Measurements from ENCODE around the gene BABAM2. TPM values are rescaled to one million over a fixed set of nuclear protein-coding genes. Genes with fewer than 3 reads are reported as not detected.

Gene BABAM2
- total and polyA plus RNA-seq, 2 donors = 17.4 to 34.8 TPM

DNA sequence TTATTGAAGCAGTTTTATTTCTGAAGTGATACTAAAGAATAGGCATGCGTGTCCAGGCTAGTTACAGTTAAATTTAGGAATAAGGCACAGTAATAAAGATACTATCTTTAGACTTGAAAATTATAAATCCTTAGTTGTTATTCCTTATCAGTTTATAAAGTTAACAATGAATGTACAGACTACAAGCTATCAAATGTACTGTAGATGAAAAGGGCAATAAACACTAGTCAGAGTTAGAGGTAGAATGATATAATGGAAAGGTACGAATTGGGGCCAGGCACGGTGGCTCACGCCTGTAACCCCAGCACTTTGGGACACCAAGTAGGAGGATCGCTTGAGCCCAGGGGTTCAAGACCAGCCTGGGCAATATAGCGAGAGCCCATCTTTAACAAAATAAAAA is 4.2 kb upstream of the BABAM2 start:
- H3K27me3 ChIP-seq (ENCODE audit: control insufficient read depth in 2 of 2, insufficient read depth in 1 of 2, low read length in 1 of 2) = no peaks in the 10 kb centered on the region
- H3K27ac ChIP-seq (ENCODE audit: low read depth in 1 of 2, low read length in 1 of 2) = no peak overlapping the region
- no peaks in the 10 kb centered on the region for H3K36me3 ChIP-seq (ENCODE audit: control insufficient read depth in 2 of 2, insufficient read depth in 2 of 2, low read length in 1 of 2)
- no peaks in the 10 kb centered on the region for H3K9me3 ChIP-seq (ENCODE audit: control insufficient read depth in 2 of 2, insufficient read depth in 1 of 2, low read length in 1 of 2)
- WGBS = 97% methylated on average over 6 of the region's 6 CpGs
- peaks cover 3 to 9% of the 10 kb centered on the region in 2 donors for H3K4me1 ChIP-seq (ENCODE audit: control insufficient read depth in 2 of 2, insufficient read depth in 2 of 2, low read length in 2 of 2)
- no peak for DNase-seq (ENCODE audit: low read depth in 6 of 9, low spot score in 9 of 9)
- H3K4me3 ChIP-seq (ENCODE audit: low read length in 2 of 2) = no peak overlapping the region

- WGBS = 66% methylated on average over 2 of the region's 2 CpGs
- Histone ChIP-seq H3K9me3 (ENCODE audit: control insufficient read depth in 2 of 2, insufficient read depth in 1 of 2, low read length in 1 of 2) (no peaks in the 10 kb centered on the region), H3K36me3 (ENCODE audit: control insufficient read depth in 2 of 2, insufficient read depth in 2 of 2, low read length in 1 of 2) (no peaks in the 10 kb centered on the region), H3K4me1 (ENCODE audit: control insufficient read depth in 2 of 2, insufficient read depth in 2 of 2, low read length in 2 of 2) (peaks cover 6 to 9% of the 10 kb centered on the region in 2 donors), H3K27me3 (ENCODE audit: control insufficient read depth in 2 of 2, insufficient read depth in 1 of 2, low read length in 1 of 2) (no peaks in the 10 kb centered on the region), H3K27ac (ENCODE audit: low read depth in 1 of 2, low read length in 1 of 2) (no peak overlapping the region), H3K4me3 (ENCODE audit: low read length in 2 of 2) (no peak overlapping the region)
- DNase-seq (ENCODE audit: low read depth in 6 of 9, low spot score in 9 of 9) = no peak
Observed at GRCh38 chr2:27887111-27887510, 3.4 kb upstream of the BABAM2 start.

- H3K4me3 ChIP-seq (ENCODE audit: low read length in 2 of 2) = no peak overlapping the region
- H3K27me3 ChIP-seq (ENCODE audit: control insufficient read depth in 2 of 2, insufficient read depth in 1 of 2, low read length in 1 of 2) = no peaks in the 10 kb centered on the region
- no peak for DNase-seq (ENCODE audit: low read depth in 6 of 9, low spot score in 9 of 9)
- H3K4me1 ChIP-seq (ENCODE audit: control insufficient read depth in 2 of 2, insufficient read depth in 2 of 2, low read length in 2 of 2) = peaks cover 6 to 9% of the 10 kb centered on the region in 2 donors
- no peaks in the 10 kb centered on the region for H3K36me3 ChIP-seq (ENCODE audit: control insufficient read depth in 2 of 2, insufficient read depth in 2 of 2, low read length in 1 of 2)
- WGBS = 94% methylated on average over 3 of the region's 3 CpGs
- no peaks in the 10 kb centered on the region for H3K9me3 ChIP-seq (ENCODE audit: control insufficient read depth in 2 of 2, insufficient read depth in 1 of 2, low read length in 1 of 2)
- no peak overlapping the region for H3K27ac ChIP-seq (ENCODE audit: low read depth in 1 of 2, low read length in 1 of 2)
Observed at GRCh38 chr2:27887830-27888229, 2.7 kb upstream of the BABAM2 start.

- Histone ChIP-seq H3K4me1 (ENCODE audit: control insufficient read depth in 2 of 2, insufficient read depth in 2 of 2, low read length in 2 of 2) (peaks cover 6 to 9% of the 10 kb centered on the region in 2 donors), H3K9me3 (ENCODE audit: control insufficient read depth in 2 of 2, insufficient read depth in 1 of 2, low read length in 1 of 2) (no peaks in the 10 kb centered on the region), H3K27me3 (ENCODE audit: control insufficient read depth in 2 of 2, insufficient read depth in 1 of 2, low read length in 1 of 2) (no peaks in the 10 kb centered on the region), H3K36me3 (ENCODE audit: control insufficient read depth in 2 of 2, insufficient read depth in 2 of 2, low read length in 1 of 2) (no peaks in the 10 kb centered on the region), H3K27ac (ENCODE audit: low read depth in 1 of 2, low read length in 1 of 2) (no peak overlapping the region), H3K4me3 (ENCODE audit: low read length in 2 of 2) (no peak overlapping the region)
- no peak for DNase-seq (ENCODE audit: low read depth in 6 of 9, low spot score in 9 of 9)
- WGBS = 93% methylated on average over 3 of the region's 3 CpGs
Observed at GRCh38 chr2:27888790-27889189, 1.7 kb upstream of the BABAM2 start.

DNA sequence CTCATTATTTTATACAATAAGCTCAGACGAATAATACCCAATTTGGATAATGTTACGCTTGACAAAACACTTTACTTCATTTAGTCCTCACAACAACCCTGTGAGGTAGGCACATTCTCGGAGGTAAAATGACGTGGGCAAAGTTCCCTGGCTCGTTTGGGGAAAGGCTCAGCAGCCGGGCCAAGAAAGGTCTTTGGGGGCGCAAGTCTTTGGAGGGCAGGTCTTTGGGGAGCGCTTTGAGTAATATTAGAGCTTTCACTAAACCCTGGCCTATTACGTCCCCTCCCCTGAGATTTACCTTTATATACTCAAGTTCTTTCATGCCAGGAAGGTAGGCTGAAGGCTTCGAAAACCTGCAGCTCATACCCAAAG is 769 bp upstream of the BABAM2 start:
- DNase-seq (ENCODE audit: low read depth in 6 of 9, low spot score in 9 of 9) = peak in 4 of 9 donors; percentile 1 to 4 (median 4)
- Histone ChIP-seq H3K36me3 (ENCODE audit: control insufficient read depth in 2 of 2, insufficient read depth in 2 of 2, low read length in 1 of 2) (peaks cover 0 to 3% of the 10 kb centered on the region in 2 donors), H3K4me3 (ENCODE audit: low read length in 2 of 2) (peak overlapping the region; percentile 79 to 93), H3K27me3 (ENCODE audit: control insufficient read depth in 2 of 2, insufficient read depth in 1 of 2, low read length in 1 of 2) (no peaks in the 10 kb centered on the region), H3K4me1 (ENCODE audit: control insufficient read depth in 2 of 2, insufficient read depth in 2 of 2, low read length in 2 of 2) (peaks cover 6 to 9% of the 10 kb centered on the region in 2 donors), H3K27ac (ENCODE audit: low read depth in 1 of 2, low read length in 1 of 2) (peak overlapping the region; percentile 89 to 98), H3K9me3 (ENCODE audit: control insufficient read depth in 2 of 2, insufficient read depth in 1 of 2, low read length in 1 of 2) (no peaks in the 10 kb centered on the region)
- 31% methylated on average over 10 of the region's 10 CpGs for WGBS

GRCh38 chr2:27890924-27891672 is 569 bp downstream of the BABAM2 start:
- H3K36me3 ChIP-seq (ENCODE audit: control insufficient read depth in 2 of 2, insufficient read depth in 2 of 2, low read length in 1 of 2) = peaks cover 2 to 5% of the 10 kb centered on the region in 2 donors
- WGBS = 21% methylated on average over 24 of the region's 24 CpGs
- DNase-seq (ENCODE audit: low read depth in 6 of 9, low spot score in 9 of 9) = peak; percentile 42 to 88 (median 64)

GRCh38 chr2:27891673-27892105 is 1.2 kb downstream of the BABAM2 start:
- peaks cover 6 to 9% of the 10 kb centered on the region in 2 donors for H3K4me1 ChIP-seq (ENCODE audit: control insufficient read depth in 2 of 2, insufficient read depth in 2 of 2, low read length in 2 of 2)
- peak overlapping the region in 1 of 2 donors; percentile 47 for H3K27ac ChIP-seq (ENCODE audit: low read depth in 1 of 2, low read length in 1 of 2)
- DNase-seq (ENCODE audit: low read depth in 6 of 9, low spot score in 9 of 9) = no peak
- H3K4me3 ChIP-seq (ENCODE audit: low read length in 2 of 2) = no peak overlapping the region
- peaks cover 7 to 11% of the 10 kb centered on the region in 2 donors for H3K36me3 ChIP-seq (ENCODE audit: control insufficient read depth in 2 of 2, insufficient read depth in 2 of 2, low read length in 1 of 2)
- H3K9me3 ChIP-seq (ENCODE audit: control insufficient read depth in 2 of 2, insufficient read depth in 1 of 2, low read length in 1 of 2) = no peaks in the 10 kb centered on the region
- 95% methylated on average over 5 of the region's 5 CpGs for WGBS
- no peaks in the 10 kb centered on the region for H3K27me3 ChIP-seq (ENCODE audit: control insufficient read depth in 2 of 2, insufficient read depth in 1 of 2, low read length in 1 of 2)

More at GRCh38 chr2:27890924-27891672, 569 bp downstream of the BABAM2 start:
- Histone ChIP-seq H3K9me3 (ENCODE audit: control insufficient read depth in 2 of 2, insufficient read depth in 1 of 2, low read length in 1 of 2) (no peaks in the 10 kb centered on the region), H3K4me1 (ENCODE audit: control insufficient read depth in 2 of 2, insufficient read depth in 2 of 2, low read length in 2 of 2) (peaks cover 6 to 9% of the 10 kb centered on the region in 2 donors), H3K27me3 (ENCODE audit: control insufficient read depth in 2 of 2, insufficient read depth in 1 of 2, low read length in 1 of 2) (no peaks in the 10 kb centered on the region), H3K4me3 (ENCODE audit: low read length in 2 of 2) (peak overlapping the region; percentile 79 to 93), H3K27ac (ENCODE audit: low read depth in 1 of 2, low read length in 1 of 2) (peak overlapping the region; percentile 98)

DNA sequence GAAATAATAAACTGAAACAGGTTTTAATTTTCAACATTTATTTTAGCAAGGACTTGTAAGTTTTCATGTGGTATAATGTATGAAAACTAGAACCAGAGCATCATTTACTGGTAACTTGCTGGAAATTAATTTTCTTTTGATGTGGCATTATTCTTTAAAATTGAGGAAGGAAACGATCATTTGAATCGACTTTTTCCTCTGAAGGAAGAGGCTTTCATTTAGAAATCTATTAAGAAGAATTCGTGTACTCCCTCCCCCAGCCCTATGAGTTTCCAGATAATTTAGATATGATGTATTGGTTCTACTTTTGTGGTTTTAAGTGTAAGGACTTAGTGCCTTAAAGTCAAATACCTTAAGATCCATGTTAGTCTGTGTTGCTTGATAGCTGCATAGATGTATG is 2.5 kb downstream of the BABAM2 start:
- Histone ChIP-seq H3K27ac (ENCODE audit: low read depth in 1 of 2, low read length in 1 of 2) (no peak overlapping the region), H3K36me3 (ENCODE audit: control insufficient read depth in 2 of 2, insufficient read depth in 2 of 2, low read length in 1 of 2) (peaks cover 10 to 13% of the 10 kb centered on the region in 2 donors), H3K4me1 (ENCODE audit: control insufficient read depth in 2 of 2, insufficient read depth in 2 of 2, low read length in 2 of 2) (peaks cover 6 to 9% of the 10 kb centered on the region in 2 donors), H3K9me3 (ENCODE audit: control insufficient read depth in 2 of 2, insufficient read depth in 1 of 2, low read length in 1 of 2) (no peaks in the 10 kb centered on the region), H3K4me3 (ENCODE audit: low read length in 2 of 2) (no peak overlapping the region), H3K27me3 (ENCODE audit: control insufficient read depth in 2 of 2, insufficient read depth in 1 of 2, low read length in 1 of 2) (no peaks in the 10 kb centered on the region)
- no peak for DNase-seq (ENCODE audit: low read depth in 6 of 9, low spot score in 9 of 9)
- WGBS = 13% methylated on average over 3 of the region's 3 CpGs

- peaks cover 10 to 13% of the 10 kb centered on the region in 2 donors for H3K36me3 ChIP-seq (ENCODE audit: control insufficient read depth in 2 of 2, insufficient read depth in 2 of 2, low read length in 1 of 2)
- H3K4me3 ChIP-seq (ENCODE audit: low read length in 2 of 2) = no peak overlapping the region
- DNase-seq (ENCODE audit: low read depth in 6 of 9, low spot score in 9 of 9) = no peak
- H3K9me3 ChIP-seq (ENCODE audit: control insufficient read depth in 2 of 2, insufficient read depth in 1 of 2, low read length in 1 of 2) = no peaks in the 10 kb centered on the region
- H3K4me1 ChIP-seq (ENCODE audit: control insufficient read depth in 2 of 2, insufficient read depth in 2 of 2, low read length in 2 of 2) = no peaks in the 10 kb centered on the region
- H3K27ac ChIP-seq (ENCODE audit: low read depth in 1 of 2, low read length in 1 of 2) = no peak overlapping the region
- no peaks in the 10 kb centered on the region for H3K27me3 ChIP-seq (ENCODE audit: control insufficient read depth in 2 of 2, insufficient read depth in 1 of 2, low read length in 1 of 2)
Observed at GRCh38 chr2:27897717-27898116, 7.2 kb downstream of the BABAM2 start.
